Measurements from ENCODE around the gene CRLF3. TPM values are rescaled to one million over a fixed set of nuclear protein-coding genes. Genes with fewer than 3 reads are reported as not detected.

The CRLF3 gene
- total RNA-seq, 1 experiment from 2014 or later, result 28.6 TPM

DNA sequence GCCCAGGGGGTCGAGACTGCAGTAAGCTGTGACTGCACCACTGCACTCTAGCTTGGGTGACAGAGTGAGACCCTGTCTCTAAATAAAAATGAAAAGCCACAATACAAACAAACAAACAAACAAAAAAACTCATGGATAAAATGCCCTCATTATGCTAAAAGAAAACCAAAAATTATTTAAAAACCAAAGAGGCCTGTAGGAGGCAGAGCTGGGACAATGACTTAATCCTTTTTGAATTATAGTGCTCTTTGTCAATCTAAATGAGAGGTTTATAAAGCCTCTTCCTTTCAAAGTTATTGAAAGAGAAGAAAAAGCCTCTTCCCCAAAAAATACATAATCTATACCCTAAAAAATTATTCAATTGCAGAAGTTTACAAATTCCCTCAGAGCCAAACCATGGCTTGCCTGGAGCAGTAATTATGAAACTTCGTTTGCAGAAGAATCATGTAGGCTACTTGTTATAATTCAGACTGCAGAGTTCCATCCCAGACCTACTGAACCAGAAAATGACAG lies 18.5 kb downstream of the CRLF3 start:
- Histone ChIP-seq H3K27ac (ENCODE audit: low read length) (no peak overlapping the region), H3K4me1 (ENCODE audit: control insufficient read depth, insufficient read depth, low read length) (no peaks in the 10 kb centered on the region), H3K27me3 (ENCODE audit: control insufficient read depth, insufficient read depth, low read length) (no peaks in the 10 kb centered on the region), H3K36me3 (ENCODE audit: control insufficient read depth, insufficient read depth, low read length) (peaks cover 3% of the 10 kb centered on the region; the same call in 1 of the 2 replicates), H3K9me3 (ENCODE audit: control insufficient read depth, insufficient read depth, low read depth, low read length) (no peaks in the 10 kb centered on the region), H3K4me3 (ENCODE audit: low read depth in 2 of 2, low read length in 2 of 2) (no peak overlapping the region)
- no peak for ATAC-seq
- no peak for TF ChIP-seq POLR2AphosphoS5 (IDR thresholded peaks at IDR 0.05; ENCODE audit: low read depth, low read length)
- TF ChIP-seq SIN3A (IDR thresholded peaks at IDR 0.05; ENCODE audit: borderline replicate concordance, insufficient read depth, low read depth, low read length), result no peak
- TF ChIP-seq, protein P1, sequence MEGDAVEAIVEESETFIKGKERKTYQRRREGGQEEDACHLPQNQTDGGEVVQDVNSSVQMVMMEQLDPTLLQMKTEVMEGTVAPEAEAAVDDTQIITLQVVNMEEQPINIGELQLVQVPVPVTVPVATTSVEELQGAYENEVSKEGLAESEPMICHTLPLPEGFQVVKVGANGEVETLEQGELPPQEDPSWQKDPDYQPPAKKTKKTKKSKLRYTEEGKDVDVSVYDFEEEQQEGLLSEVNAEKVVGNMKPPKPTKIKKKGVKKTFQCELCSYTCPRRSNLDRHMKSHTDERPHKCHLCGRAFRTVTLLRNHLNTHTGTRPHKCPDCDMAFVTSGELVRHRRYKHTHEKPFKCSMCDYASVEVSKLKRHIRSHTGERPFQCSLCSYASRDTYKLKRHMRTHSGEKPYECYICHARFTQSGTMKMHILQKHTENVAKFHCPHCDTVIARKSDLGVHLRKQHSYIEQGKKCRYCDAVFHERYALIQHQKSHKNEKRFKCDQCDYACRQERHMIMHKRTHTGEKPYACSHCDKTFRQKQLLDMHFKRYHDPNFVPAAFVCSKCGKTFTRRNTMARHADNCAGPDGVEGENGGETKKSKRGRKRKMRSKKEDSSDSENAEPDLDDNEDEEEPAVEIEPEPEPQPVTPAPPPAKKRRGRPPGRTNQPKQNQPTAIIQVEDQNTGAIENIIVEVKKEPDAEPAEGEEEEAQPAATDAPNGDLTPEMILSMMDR (IDR thresholded peaks at IDR 0.05), result no peak
- no peak for TF ChIP-seq TCF7L2 (IDR thresholded peaks at IDR 0.05; ENCODE audit: low read depth, low read length)
- TF ChIP-seq REST (IDR thresholded peaks at IDR 0.05; ENCODE audit: insufficient read depth in 1 of 2, low read depth in 2 of 2, low read length in 1 of 2), result no peak
- ChIA-PET CTCF (no interaction called here), POLR2A (no interaction called here)
- no TSS peak for BruUV-seq (replicated peaks)
- no peak for DNase-seq (ENCODE audit: low read depth, low spot score)
- intact Hi-C loops (cut with micrococcal nuclease; ENCODE audit: unreplicated experiment) (loop anchor here (10.0 kb wide), 1 partner anchor 61 kb away; no protein-coding TSS in a partner anchor), in situ Hi-C loops (cut with HindIII; ENCODE audit: low pct_unique_long_range_greater_than_20kb, low sequenced_read_pairs) (no loop called here)

- in situ Hi-C loops (cut with HindIII; ENCODE audit: low pct_unique_long_range_greater_than_20kb, low sequenced_read_pairs) (no loop called here), intact Hi-C loops (cut with micrococcal nuclease; ENCODE audit: unreplicated experiment) (loop anchor here (10.0 kb wide), 1 partner anchor 57 kb away; no protein-coding TSS in a partner anchor)
- POLR2A ChIA-PET, result no interaction called here
- no TSS peak for BruUV-seq (replicated peaks)
- Histone ChIP-seq H3K27ac (ENCODE audit: low read length) (no peak overlapping the region), H3K9me3 (ENCODE audit: control insufficient read depth, insufficient read depth, low read depth, low read length) (no peaks in the 10 kb centered on the region), H3K4me1 (ENCODE audit: control insufficient read depth, insufficient read depth, low read length) (no peaks in the 10 kb centered on the region), H3K4me3 (ENCODE audit: low read depth in 2 of 2, low read length in 2 of 2) (no peak overlapping the region), H3K36me3 (ENCODE audit: control insufficient read depth, insufficient read depth, low read length) (peaks cover 7% of the 10 kb centered on the region; the same call in 1 of the 2 replicates), H3K27me3 (ENCODE audit: control insufficient read depth, insufficient read depth, low read length) (no peaks in the 10 kb centered on the region)
- no peak for ATAC-seq
- CTCF ChIA-PET, result no interaction called here
- DNase-seq (ENCODE audit: low read depth, low spot score), result no peak
- TF ChIP-seq REST (IDR thresholded peaks at IDR 0.05; ENCODE audit: insufficient read depth in 1 of 2, low read depth in 2 of 2, low read length in 1 of 2) (no peak), TCF7L2 (IDR thresholded peaks at IDR 0.05; ENCODE audit: low read depth, low read length) (no peak), SIN3A (IDR thresholded peaks at IDR 0.05; ENCODE audit: borderline replicate concordance, insufficient read depth, low read depth, low read length) (no peak), POLR2AphosphoS5 (IDR thresholded peaks at IDR 0.05; ENCODE audit: low read depth, low read length) (no peak)
- TF ChIP-seq, protein P1 (IDR thresholded peaks at IDR 0.05), result no peak
Measured at GRCh38 chr17:30801671-30802070, 22.8 kb downstream of the CRLF3 start.

Measured in Panc1 (cell line).